Middle frontal gyrus (tissue), 1 donor: Measurements from ENCODE around the gene UBL4A.

ENCODE experiments used
- DNase-seq: peaks from one replicate; pipeline ENCODE4 v3.0.0-alpha.2; 2015; ENCODE audit warnings: low spot score; ENCODE audit errors: extremely low spot score

The UBL4A gene

DNA sequence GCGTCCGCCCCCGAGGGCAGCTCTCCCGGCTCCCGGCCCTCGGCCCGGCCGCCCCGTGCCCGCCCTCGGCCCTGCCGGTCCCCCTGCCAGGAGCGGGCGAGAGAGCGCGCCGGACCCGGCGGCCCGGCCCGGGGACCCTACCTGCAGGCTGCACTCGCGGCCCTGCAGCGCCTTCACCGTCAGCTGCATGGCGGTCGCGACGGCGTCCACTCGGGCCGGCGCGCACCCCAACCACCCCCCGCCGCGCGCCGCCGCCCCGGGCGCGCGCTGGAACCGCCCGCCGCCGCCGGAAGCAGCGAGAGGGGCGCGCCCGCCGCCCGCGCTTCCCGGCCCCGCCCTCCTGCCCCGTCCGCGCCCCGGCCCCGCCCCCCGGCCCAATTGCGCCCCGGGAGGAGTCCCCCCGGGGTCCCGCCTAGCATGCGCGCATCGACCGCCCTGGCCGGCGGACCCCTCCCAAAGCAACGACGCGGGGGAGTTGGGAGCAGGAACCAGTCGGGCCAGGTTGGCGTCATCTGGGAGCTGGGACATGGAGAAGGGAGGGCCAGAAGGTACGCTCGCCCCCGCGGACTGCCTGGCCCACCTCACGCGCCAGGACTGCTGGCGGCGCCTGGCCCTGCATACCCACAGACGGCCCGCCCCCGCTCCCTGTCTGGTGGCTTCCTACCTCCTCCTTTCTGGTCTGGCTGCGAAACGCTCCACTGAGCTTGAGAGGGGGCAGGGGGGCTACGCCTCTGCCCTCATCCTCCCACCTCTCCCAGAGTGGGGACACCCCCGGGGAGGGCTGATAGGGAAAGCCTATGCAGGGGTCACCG lies at the start of gene UBL4A:
TSS of gene UBL4A (minus strand) at position 220 of the 812 bp plus-strand sequence. CDS start at position 189, 31 bp downstream.
- DNase-seq, result no peak

DNA sequence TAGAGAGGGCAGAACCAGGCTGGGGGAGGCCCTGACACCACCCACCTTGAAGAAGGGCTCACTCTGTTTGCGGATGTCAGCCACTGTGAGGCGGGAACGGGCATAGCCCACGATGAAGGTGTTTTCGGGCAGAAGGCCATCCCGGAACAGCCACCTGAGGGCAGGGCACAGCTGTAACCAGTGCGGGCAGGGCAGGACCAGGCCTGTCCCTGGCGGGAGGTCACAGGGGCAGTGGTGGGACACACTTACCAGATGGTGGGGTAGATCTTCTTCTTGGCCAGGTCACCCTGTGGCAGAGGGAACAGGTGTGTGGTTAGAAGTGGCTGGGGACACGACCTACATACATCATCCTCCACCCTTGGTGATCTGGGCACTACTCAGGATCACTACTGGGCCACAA lies 49.5 kb upstream of the UBL4A start:
- no peak for DNase-seq

DNA sequence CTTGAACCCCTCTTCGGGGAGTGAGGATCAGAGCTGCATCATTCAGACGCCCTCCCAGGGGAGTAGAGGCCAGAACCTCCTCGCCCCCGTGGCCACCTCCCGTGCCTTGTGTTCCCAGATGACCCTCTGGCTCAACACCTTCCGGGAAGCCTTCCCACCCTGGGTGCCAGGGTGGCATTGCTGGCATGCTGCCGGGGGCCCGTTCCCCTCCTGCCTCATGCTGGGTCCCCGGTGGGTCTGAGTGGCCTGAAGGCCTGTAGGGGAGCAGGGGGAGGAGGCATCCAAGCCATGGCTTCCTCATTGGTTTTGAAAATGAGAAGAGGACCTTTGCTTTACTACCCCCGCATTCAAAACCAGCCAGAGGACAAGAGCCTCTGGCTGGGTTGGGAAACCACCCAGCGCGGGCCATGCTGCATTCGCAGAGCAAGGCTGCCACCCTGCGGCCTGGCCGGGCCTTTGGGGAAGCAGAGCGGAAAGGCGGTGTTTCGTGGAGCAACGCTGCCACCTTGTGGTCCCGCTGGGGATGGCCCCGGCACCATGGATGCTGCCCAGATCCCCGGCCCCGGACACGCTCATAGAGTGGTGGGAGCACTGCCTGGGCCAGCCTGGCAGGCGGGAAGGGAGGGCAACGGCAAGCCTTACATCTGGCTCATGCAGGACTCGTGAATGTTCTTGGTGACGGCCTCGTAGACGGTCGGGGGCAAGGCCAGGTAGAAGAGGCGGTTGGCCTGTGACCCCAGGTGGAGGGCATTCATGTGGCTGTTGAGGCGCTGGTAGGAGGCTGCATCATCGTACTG lies 48.3 kb upstream of the UBL4A start:
- DNase-seq, result peak; percentile 71

GRCh38 chrX:154532690-154533089 lies 46.3 kb upstream of the UBL4A start:
- no peak for DNase-seq

DNA sequence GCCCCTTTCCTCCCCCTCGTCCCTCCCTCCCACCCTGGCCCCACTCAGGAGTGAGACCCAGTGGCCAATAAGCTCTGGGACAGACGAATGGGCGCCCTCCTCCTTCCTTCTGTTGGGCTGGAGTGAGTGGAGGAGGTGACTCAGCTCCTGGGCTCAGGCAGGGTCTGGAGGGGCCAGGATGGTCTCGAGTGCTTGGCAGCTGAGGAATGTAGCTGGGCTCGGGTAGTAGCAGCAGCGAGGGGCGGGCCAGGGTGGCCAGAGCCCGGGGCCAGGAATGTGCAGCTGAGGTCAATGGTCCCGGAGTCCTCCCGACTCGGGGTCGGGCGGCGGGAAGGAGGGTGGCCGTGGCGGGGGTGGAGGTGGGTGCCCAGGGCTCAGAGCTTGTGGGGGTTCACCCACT lies 45.2 kb upstream of the UBL4A start:
- DNase-seq, result no peak

DNA sequence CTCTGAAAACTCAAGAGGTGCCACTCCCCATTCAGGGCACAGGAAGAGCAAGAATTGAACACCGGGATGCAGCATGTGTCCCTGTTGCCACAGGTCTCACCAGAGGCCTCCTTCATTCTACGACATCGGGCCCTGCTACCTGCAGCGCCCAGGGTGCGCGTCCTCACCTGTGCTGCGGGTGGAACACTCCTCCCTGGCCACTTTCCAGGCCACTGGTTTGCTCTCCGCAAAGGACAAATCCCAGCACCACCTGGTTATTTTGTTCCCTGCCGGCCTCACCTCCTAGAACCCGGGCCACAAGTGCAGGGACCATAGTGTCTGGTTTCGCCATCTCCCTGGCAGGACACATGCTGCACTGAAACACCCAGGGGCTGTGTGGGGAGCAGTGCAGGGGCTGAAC lies 43.9 kb upstream of the UBL4A start:
- no peak for DNase-seq

GRCh38 chrX:154529206-154529612 lies 42.8 kb upstream of the UBL4A start:
- no peak for DNase-seq

DNA sequence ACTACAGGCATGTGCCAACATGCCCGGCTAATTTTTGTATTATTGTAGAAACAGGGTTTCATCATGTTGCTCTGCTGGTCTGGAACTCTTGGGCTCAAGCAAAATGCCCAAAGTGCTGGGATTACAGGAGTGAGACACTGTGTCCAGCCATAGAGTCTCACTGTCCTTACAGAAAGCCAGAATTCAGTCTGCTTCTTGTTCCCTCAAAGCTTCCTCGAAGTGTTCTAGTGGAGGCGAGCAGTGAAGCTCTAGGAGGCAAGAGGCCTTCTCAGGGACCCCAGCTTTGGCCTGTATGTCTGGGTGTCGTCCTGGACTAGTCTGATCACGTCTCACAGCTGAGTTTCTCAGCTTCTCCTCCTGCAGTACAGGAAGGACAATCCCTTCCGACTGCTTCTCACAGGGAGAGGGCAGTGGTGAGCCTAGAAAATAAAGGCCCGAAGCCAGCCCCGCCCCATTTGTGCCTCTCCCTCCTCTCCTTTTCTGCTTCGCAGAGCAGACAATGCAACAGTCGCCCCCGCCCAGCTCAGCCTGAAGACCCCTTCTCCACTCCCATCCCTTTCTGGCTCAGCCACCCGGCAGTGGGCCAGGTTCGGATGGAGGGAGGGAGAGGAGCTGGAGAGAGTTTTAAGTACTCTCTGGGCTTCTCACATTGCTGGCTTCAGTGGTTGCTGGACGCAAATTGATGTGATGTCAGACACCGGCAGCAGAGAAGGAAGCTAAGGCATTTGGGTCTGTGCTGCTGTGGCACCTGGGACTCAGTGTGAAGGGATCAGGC lies 40.7 kb upstream of the UBL4A start:
- DNase-seq, result peak; percentile 46

- DNase-seq, result no peak
Observed at GRCh38 chrX:154525606-154526490, 39.4 kb upstream of the UBL4A start.

DNA sequence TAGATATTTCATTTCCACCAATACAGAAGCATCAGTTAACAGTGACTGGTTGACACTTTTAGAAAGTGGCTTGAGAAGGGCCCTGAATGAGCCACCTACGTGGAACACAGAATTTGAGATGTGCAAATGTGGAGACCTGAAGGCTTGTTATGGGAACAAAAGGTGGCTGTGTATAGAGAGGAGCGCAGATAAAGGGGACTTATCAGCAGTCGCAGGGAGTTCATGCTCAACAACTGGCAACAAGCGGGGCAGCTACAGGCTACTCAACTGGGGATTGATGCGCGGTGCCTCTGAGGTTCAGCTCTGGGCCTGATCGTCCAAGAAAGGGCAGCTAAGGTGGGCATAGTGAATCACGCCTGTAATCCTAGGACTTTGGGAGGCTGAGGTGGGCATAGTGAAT lies 33.0 kb upstream of the UBL4A start:
- DNase-seq, result no peak

DNA sequence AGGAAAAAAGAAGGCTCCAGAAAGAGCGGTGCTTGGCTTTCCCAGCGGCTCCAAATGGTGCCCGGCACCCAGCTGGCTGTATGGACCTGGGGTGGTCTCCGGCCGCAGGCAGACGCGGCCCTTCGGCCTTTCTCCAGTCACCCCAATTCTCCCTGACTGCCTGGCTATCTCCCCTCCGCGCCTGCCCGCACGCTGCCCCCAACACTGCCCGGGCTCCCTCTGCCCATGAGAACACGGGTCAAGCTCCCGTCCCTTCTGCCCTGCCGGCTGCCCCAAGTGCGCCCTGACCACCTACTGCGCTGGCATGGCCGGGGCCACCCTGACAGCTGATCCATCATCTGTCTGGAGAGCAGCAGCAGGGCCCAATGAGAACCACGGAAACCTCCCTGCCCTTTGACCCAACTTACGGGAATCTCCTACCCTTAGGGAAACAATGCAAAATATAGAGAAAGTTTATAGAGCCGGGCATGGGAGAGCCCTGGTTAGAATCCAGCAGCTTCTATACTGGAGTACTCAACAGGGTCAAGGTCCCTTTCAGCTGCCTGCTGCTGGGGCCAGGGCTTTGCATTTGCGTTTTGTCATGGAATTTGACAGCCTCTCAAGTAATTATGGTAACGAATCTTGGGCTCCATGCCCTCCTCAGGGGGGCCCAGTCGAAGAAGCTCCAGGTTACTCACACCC lies 30.8 kb upstream of the UBL4A start:
- DNase-seq, result no peak

- DNase-seq, result no peak
Observed at GRCh38 chrX:154516656-154517100, 30.3 kb upstream of the UBL4A start.

DNA sequence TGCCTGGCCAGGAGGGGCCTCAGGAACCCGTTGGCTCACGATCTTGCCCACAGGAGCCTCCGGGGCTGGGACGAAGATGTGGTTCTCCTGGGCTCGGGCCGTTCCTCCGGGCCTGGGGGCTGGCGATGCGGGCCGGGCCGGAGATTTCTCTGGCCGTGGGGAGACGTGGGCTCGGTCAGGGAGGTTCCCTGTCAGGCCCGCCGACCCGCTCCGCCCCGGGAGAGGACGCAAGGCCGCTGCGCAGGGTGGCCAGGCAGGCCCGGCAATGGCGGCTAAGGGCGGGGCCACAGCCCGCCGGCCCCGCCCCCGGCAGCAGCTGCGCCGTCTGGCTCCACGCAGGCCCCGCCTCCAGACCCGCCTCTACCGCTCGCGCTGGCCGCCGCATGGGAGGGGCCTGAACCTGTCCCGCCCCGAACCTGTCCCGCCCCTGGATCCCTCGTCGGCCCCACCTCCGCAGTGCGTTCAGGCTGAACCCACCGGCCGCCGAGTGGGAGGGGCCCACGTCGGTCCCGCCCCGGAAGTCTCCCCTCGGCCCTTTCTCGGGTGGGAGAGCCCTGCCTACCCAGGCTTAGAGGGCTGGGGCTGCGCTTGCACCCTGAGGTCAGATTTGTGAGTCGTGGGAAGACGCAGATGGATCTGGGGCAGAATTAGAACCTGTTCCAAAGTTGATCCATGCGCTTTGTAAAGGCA lies 29.7 kb upstream of the UBL4A start, which contains the start of gene FAM3A:
TSS of gene FAM3A (minus strand) at position 267 of the 690 bp plus-strand sequence. CDS start 460 bp downstream, outside the sequence.
- peak; percentile 74 for DNase-seq

GRCh38 chrX:154515090-154515965 lies 28.9 kb upstream of the UBL4A start:
- no peak for DNase-seq

DNA sequence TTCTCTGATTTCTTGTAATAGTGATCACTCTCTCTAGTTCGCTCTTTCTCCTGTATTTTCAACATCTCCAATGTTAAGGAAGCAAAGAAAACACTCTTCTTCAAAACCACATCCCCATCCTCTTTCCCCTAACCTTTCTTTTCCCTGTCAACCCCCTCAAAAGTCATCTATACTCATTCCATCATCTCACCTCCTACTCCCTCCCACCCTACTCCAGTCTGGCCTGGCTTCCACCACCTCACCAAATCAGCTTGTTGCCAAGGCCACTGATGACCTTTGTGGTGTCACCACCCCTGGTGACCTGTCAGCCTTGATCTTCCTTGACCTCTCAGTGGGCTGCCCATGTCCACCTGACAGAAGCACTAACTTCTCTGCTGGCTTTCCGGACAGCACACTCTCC lies 27.3 kb upstream of the UBL4A start:
- no peak for DNase-seq

DNA sequence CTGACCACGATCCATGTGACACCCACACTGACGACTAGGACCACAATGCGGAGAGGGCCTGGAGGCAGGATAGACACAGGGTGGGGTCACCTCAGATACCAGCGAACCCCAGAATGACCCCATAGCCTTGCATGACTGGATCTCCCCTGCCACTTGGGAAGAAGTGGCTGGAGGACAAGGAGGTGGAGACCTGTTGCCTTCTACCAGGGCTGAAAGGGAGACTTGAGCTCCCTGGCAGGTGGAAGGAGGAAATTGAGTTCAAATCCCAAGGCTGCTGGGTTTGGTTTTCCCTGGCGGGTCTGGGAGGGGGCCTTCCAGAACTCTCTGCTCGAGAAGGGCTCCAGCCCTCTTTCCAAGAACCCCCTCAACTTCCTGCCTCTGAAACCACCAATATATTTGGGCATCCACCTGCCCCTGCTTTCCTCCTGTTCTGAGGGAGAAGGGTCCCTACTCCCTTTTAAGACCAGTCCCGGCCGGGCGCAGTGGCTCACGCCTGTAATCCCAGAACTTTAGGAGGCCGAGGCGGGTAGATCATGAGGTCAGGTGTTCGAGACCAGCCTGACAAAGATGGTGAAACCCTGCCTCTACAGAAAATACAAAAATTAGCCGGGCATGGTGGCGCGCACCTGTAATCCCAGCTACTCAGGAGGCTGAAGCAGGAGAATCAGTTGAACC lies 26.6 kb upstream of the UBL4A start:
- DNase-seq, result no peak

GRCh38 chrX:154511761-154512160 lies 25.3 kb upstream of the UBL4A start:
- no peak for DNase-seq

DNA sequence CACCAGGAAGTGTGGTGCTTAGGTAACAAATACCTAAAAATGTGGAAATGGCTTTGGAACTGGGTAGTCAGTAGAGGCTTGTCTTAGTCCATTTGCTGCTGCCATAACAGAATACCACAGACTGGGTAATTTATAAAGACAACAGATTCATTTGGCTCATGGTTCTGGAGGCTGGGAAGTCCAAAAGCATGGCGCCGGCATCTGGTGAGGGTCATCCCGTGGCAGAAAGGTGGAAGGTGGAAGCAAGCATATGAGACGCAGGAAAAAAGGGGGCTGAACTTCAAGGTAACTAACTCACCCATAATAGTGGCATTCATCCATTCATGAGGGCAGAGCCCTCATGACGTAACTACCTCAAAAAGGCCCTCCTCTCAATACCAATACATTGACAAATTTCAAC lies 23.0 kb upstream of the UBL4A start:
- no peak for DNase-seq
